ENCODE data around the gene DNASE2B.

GRCh38 chr1:84386716-84387479, 11.4 kb upstream of the DNASE2B start:
- TF ChIP-seq, protein P1, sequence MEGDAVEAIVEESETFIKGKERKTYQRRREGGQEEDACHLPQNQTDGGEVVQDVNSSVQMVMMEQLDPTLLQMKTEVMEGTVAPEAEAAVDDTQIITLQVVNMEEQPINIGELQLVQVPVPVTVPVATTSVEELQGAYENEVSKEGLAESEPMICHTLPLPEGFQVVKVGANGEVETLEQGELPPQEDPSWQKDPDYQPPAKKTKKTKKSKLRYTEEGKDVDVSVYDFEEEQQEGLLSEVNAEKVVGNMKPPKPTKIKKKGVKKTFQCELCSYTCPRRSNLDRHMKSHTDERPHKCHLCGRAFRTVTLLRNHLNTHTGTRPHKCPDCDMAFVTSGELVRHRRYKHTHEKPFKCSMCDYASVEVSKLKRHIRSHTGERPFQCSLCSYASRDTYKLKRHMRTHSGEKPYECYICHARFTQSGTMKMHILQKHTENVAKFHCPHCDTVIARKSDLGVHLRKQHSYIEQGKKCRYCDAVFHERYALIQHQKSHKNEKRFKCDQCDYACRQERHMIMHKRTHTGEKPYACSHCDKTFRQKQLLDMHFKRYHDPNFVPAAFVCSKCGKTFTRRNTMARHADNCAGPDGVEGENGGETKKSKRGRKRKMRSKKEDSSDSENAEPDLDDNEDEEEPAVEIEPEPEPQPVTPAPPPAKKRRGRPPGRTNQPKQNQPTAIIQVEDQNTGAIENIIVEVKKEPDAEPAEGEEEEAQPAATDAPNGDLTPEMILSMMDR (IDR thresholded peaks at IDR 0.05 in 4 of 5, conservative IDR thresholded peaks at IDR 0.05 in 1 of 5) = no peak
- TF ChIP-seq POLR2A (IDR thresholded peaks at IDR 0.05) = no peak
